GM19035 (cell line): Measurements from ENCODE around the gene LZIC.

ENCODE experiments used
- ATAC-seq: cut with Tn5 transposase; IDR thresholded peaks from one replicate; pipeline ENCODE4 v1.9.1; 2021; ENCODE audit not compliant: unreplicated experiment

The LZIC gene

DNA sequence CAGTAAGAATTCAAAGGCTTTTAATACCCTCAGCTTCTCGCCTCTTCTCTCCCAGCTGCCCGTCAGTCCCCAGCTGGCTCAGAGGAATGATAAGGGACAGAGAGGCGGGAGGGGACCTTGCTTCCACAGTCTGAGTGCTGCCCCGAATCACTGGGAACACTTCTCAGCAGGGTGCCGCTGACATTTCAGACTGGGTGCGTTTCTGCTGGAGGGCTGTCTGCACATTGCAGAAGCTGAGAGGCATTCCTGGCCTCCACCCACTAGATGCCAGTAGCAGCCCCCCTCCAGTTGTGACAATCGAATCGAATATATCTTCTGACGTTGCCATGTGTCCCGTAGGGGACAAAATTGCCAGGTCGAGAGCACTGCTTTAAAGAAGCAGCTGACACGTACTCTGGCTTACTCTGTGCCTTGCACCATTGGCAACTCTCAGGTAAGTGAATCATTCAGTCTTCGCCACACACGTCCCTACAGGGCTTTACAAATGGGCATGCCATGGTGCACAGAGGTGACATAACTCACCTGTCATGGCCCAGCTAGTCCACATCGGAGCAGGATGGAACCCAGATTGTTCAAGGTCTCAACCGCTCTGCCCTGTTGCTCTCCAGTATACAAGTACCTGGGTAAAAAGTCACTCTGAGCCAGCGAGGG lies 57.0 kb downstream of the LZIC start:
- no peak for ATAC-seq

DNA sequence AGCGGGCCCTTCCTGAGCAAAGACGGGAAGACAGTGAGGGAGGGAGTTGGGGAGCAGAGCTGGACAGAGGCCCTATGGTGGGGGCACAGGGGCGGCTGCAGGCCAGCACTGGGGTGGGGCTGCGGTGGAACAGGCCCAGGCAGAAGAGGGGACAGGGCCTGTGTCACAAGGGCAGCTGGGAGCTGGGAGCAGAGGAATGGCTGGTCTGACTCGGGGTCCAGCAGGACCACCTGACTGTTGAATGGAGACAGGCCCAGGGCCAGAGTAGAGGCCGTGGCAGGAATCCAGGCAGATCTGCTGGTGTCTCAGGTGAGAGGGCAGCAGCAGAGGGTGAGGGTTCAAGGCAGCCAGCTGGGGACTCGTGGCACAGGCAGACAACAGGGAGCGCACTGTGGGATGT lies 58.4 kb downstream of the LZIC start:
- ATAC-seq, result no peak

DNA sequence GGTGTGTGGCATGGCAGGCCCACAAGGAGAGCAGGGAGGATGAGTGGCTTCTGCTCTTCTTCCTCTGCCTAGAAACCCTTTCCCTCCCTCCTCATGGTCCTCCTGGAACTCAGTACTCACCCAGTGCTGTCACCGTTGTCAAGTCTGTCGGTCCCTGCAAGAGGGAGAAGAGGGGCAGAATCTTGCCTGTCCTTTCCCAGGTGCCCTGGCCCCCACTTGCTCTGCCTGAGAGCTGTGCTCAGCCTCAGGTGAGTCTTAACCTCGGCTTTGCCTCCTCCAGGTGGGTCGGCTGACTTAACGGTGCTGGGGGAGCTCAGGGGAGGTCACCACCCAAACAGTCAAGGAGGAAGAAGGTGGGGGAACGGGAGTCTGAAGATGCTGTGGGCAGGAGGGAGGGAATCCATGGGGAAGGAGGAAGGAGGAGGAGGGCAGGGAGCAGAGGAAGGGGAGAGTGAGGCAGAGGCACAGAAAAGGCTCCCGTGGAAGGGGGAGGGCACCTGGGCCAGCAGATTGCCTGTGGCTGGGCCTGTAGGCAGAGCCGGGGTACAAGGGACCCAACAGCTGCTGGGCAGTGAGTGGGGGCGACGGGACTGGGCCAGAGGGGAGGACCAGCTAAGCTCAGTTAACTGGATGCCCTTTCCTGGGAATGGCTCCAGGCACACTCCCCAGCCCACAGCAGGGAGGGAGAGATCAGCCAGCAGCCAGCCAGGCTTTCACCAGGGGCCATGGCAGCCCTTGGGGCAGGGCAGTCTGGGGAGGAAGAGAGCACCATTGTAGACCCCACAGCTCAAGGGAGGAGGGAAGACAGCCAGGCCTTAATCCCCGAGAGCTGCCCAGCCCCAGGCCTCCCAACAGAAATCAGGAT lies 59.4 kb downstream of the LZIC start:
- ATAC-seq, result no peak

DNA sequence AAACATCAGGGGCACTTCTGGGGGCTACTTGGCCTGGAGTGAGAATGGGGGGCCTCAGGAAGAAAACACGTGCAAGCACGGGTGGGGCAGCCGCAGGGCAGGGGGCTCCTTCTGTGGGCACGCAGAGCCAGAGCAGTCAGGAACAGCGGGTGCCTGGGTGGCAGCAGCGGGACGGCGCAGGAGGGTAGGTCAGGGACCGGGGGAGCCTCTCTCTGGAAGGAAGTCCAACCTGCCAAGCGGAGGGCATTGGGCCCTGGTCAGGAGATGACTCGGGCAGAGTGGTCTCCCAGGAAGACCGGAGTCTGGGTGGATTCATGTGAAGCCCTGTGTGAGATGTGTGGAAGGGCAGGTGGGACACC lies 60.3 kb downstream of the LZIC start:
- ATAC-seq, result no peak

DNA sequence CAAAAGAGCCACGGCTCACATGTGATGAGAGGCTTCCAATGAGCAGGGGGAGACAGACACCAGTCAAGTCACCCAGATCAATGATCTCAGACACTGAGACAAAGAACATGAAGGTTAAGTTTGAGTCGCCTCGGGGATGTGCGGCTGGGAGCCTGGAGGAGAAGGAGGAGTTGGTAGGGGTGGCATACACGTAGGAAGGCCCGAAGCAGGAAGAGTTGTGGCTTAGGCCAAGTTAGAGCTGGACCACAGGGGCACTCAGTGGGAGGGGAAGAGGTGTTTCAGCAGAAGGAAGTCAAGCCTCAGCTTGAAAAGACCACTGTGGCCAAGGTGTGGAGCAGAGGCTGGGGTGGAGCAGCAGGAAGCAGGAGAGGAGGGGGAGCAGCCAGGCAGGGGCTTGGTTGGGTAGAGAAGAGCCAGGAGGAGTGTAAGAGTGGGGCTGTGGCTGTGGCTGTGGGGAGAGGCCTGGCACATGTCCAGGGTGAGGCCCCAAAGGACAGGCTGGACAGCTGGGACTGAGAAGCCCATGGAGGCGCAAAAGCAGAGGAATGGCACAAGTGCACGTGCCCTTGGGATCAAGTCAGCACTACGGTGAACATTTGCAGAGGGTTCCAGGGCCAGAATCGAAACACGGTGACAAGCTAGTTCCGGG lies 60.8 kb downstream of the LZIC start:
- no peak for ATAC-seq

DNA sequence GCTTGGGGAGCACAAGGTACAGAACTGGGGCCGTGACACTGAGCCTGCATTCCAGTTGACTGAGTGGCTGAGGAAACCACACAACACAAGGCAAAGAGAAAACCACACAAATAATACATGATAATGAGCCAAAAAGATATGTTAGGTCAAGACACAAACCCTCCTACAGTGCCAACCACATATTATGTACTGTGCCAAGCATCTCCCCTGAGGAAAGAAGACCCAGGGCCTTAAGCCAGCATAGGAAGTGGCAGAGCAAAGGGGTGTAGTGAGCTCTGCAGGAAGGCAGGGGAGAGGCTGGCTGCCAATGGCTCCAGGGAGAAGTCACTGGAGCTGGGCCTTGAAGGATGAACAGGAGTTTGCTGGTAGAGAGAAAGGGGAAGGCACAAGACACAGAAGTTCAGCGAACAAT lies 61.3 kb downstream of the LZIC start:
- ATAC-seq, result no peak
